Gastrocnemius medialis (tissue), 4 donors: ENCODE results near the gene SPRY4. TPM values are rescaled to one million over a fixed set of nuclear protein-coding genes. Genes with fewer than 3 reads are reported as not detected.
A peak's percentile ranks its signal among the peaks of the same experiment; 100 is the strongest.

ENCODE experiments used
- ATAC-seq, 2 donors: fragments of 150-250 bp; one replicate each; pipeline ENCODE4 v1.9.1; 2016
- DNase-seq, 2 donors: peaks; one replicate each; pipeline ENCODE4 v3.0.0-alpha.2; 2019
- H3K27ac ChIP-seq, 4 donors: fragments of 200-600 bp; sonication (generic); 1 replicate in 1 of 4; 2 replicates in 3 of 4; pipeline ENCODE4 v1.5.1; 2016 to 2018; ENCODE audit warnings: mild to moderate bottlenecking in 2 of 4, moderate library complexity in 1 of 4
- H3K27me3 ChIP-seq, 3 donors: fragments of 200-600 bp; sonication (generic) in 2 of 3; 1 replicate in 1 of 3; 2 replicates in 2 of 3; pipeline versions ENCODE4 v1.5.1 to v1.6.0; 2016 to 2019; ENCODE audit warnings: mild to moderate bottlenecking in 1 of 3, moderate library complexity in 1 of 3
- H3K36me3 ChIP-seq, 2 donors: fragments of 200-600 bp; sonication (generic) in 1 of 2; one replicate each; pipeline ENCODE4 v1.5.1; 2017 to 2018
- H3K4me1 ChIP-seq, 2 donors: fragments of 200-600 bp; sonication (generic) in 1 of 2; one replicate each; pipeline ENCODE4 v1.5.1; 2016 to 2017; ENCODE audit warnings: mild to moderate bottlenecking in 2 of 2
- H3K4me3 ChIP-seq, 4 donors: fragments of 200-600 bp; sonication (generic) in 3 of 4; 1 replicate in 1 of 4; 2 replicates in 3 of 4; pipeline ENCODE4 v1.5.1; 2016 to 2019; ENCODE audit warnings: mild to moderate bottlenecking in 2 of 4
- H3K9me3 ChIP-seq, 3 donors: fragments of 200-600 bp; sonication (generic) in 2 of 3; 1 replicate in 1 of 3; 2 replicates in 2 of 3; pipeline ENCODE4 v1.5.1; 2016 to 2019
- POLR2A ChIP-seq, 2 donors: fragments of 450-650 bp; IDR thresholded peaks; one replicate each; pipeline ENCODE4 v1.6.1; 2017; ENCODE audit warnings: antibody characterized with exemption in 2 of 2, mild to moderate bottlenecking in 2 of 2, moderate library complexity in 2 of 2
- in situ Hi-C, 4 donors: fragments of 200-750 bp; cut with MboI; loops; one replicate each; pipeline versions ENCODE4 v1.15.0 to v1.8.0; 2017; ENCODE audit warnings: low sequenced_read_pairs in 4 of 4
- intact Hi-C: fragments of 100-400 bp; cut with DNase I; formaldehyde crosslinking; loops from one replicate; pipeline ENCODE4 v1.15.1; 2023; ENCODE audit warnings: low total_unique reads
- total RNA-seq, 4 donors: library from RNA; depleted of rRNA; stranded (reverse); fragments of >200 nt; gene quantifications; one replicate each; pipeline versions ENCODE4 v1.1.0 to v1.2.3, GENCODE V29; 2016
- TF ChIP-seq, protein P1 (sequence below), 5 experiments: fragments of 450-650 bp in 3 of 5; fragments of 200-600 bp in 2 of 5; sonication (generic) in 2 of 5; IDR thresholded peaks in 4 of 5; conservative IDR thresholded peaks in 1 of 5; 1 replicate in 4 of 5; 2 replicates in 1 of 5; pipeline ENCODE4 v1.5.1; 2016 to 2019; ENCODE audit warnings: antibody characterized with exemption in 5 of 5, mild to moderate bottlenecking in 3 of 5, moderate library complexity in 3 of 5

SPRY4 gene
- total RNA-seq, 4 donors from 2014 or later = 4.3 to 6.9 (median 5.9) TPM

- H3K4me1 ChIP-seq = peaks cover 0 to 4% of the 10 kb centered on the region in 2 donors
- TF ChIP-seq, protein P1, sequence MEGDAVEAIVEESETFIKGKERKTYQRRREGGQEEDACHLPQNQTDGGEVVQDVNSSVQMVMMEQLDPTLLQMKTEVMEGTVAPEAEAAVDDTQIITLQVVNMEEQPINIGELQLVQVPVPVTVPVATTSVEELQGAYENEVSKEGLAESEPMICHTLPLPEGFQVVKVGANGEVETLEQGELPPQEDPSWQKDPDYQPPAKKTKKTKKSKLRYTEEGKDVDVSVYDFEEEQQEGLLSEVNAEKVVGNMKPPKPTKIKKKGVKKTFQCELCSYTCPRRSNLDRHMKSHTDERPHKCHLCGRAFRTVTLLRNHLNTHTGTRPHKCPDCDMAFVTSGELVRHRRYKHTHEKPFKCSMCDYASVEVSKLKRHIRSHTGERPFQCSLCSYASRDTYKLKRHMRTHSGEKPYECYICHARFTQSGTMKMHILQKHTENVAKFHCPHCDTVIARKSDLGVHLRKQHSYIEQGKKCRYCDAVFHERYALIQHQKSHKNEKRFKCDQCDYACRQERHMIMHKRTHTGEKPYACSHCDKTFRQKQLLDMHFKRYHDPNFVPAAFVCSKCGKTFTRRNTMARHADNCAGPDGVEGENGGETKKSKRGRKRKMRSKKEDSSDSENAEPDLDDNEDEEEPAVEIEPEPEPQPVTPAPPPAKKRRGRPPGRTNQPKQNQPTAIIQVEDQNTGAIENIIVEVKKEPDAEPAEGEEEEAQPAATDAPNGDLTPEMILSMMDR (IDR thresholded peaks at IDR 0.05 in 4 of 5, conservative IDR thresholded peaks at IDR 0.05 in 1 of 5) = no peak
- no peak for TF ChIP-seq POLR2A (IDR thresholded peaks at IDR 0.05)
- ATAC-seq = no peak
- no peak overlapping the region for H3K4me3 ChIP-seq
- in situ Hi-C loops = no loop called here
- H3K9me3 ChIP-seq = no peaks in the 10 kb centered on the region
- H3K36me3 ChIP-seq = no peaks in the 10 kb centered on the region
- H3K27me3 ChIP-seq = no peaks in the 10 kb centered on the region
- DNase-seq = no peak
- intact Hi-C loops = no loop called here
- H3K27ac ChIP-seq = no peak overlapping the region
These were observed 38.7 kb downstream of the SPRY4 start for GRCh38 chr5:142286111-142286510.

GRCh38 chr5:142283304-142283703 is 41.5 kb downstream of the SPRY4 start:
- in situ Hi-C loops = no loop called here
- intact Hi-C loops = no loop called here
- Histone ChIP-seq H3K36me3 (no peaks in the 10 kb centered on the region), H3K27me3 (no peaks in the 10 kb centered on the region), H3K4me3 (no peak overlapping the region), H3K27ac (no peak overlapping the region), H3K9me3 (no peaks in the 10 kb centered on the region), H3K4me1 (peaks cover 6 to 10% of the 10 kb centered on the region in 2 donors)
- no peak for ATAC-seq
- TF ChIP-seq, protein P1 (IDR thresholded peaks at IDR 0.05 in 4 of 5, conservative IDR thresholded peaks at IDR 0.05 in 1 of 5) = no peak
- no peak for TF ChIP-seq POLR2A (IDR thresholded peaks at IDR 0.05)
- no peak for DNase-seq

DNA sequence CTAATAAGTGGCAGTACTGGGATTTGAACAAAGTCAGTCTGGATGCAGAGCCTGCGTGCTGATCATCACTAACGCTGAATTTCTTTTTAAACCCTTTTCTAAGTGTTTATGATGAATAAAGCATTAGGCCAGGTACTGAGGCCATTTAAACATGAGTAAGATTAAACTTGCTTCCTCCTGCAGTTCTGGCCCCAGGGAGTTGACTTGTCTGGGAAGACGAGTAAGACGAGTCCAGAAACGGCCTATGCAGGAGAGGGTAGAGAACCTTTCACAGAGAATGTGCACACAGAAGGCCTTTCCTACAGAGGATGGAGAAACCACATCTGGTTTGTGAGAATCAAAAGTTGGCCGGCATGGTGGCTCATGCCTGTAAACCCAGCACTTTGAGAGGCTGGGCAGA is 42.9 kb downstream of the SPRY4 start:
- no peak for ATAC-seq
- intact Hi-C loops (no loop called here), in situ Hi-C loops (no loop called here)
- Histone ChIP-seq H3K27ac (no peak overlapping the region), H3K4me3 (no peak overlapping the region), H3K4me1 (peaks cover 6 to 7% of the 10 kb centered on the region in 2 donors), H3K9me3 (no peaks in the 10 kb centered on the region), H3K27me3 (no peaks in the 10 kb centered on the region), H3K36me3 (no peaks in the 10 kb centered on the region)
- no peak for TF ChIP-seq POLR2A (IDR thresholded peaks at IDR 0.05)
- TF ChIP-seq, protein P1 (IDR thresholded peaks at IDR 0.05 in 4 of 5, conservative IDR thresholded peaks at IDR 0.05 in 1 of 5) = no peak
- DNase-seq = no peak

DNA sequence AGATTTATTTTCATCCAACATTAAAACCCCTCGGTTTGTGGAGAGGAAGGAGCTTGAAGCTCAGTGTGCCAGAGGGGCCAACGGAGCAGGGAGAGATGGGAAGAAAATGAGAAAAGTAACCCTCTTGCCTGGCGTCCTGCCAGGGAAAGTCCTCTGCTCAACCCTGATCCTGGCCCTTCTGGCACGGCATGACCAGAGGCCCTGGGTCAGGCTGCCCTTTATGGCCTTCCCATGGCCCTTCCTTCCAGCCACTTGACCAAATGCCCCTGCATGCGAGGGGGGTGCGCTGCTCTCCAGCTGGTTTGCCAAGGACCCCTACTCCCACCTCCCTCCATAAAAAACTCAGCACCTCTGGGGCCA is 43.8 kb downstream of the SPRY4 start:
- no peaks in the 10 kb centered on the region for H3K27me3 ChIP-seq
- no peak for ATAC-seq
- in situ Hi-C loops (no loop called here), intact Hi-C loops (no loop called here)
- no peaks in the 10 kb centered on the region for H3K9me3 ChIP-seq
- H3K36me3 ChIP-seq = no peaks in the 10 kb centered on the region
- H3K4me3 ChIP-seq = no peak overlapping the region
- peak overlapping the region; percentile 33 to 70 (median 59) for H3K27ac ChIP-seq
- DNase-seq = no peak
- H3K4me1 ChIP-seq = peaks cover 6 to 7% of the 10 kb centered on the region in 2 donors
- no peak for TF ChIP-seq POLR2A (IDR thresholded peaks at IDR 0.05)
- TF ChIP-seq, protein P1 (IDR thresholded peaks at IDR 0.05 in 4 of 5, conservative IDR thresholded peaks at IDR 0.05 in 1 of 5) = no peak
